NOMO-1 (cell line): ENCODE results near the gene CDC42EP1.
"Not testable (repeated sequence)": the region's sequence is repeated elsewhere in the genome, so short reads cannot be mapped to it uniquely, and the experiment has no call there.

Experiments
- DNase-seq, 2 experiments: peaks; one replicate each; lab custom pipeline; 2025; ENCODE audit not compliant: unreplicated experiment in 2 of 2; lab: John Stamatoyannopoulos, UW

The CDC42EP1 gene, protein sequence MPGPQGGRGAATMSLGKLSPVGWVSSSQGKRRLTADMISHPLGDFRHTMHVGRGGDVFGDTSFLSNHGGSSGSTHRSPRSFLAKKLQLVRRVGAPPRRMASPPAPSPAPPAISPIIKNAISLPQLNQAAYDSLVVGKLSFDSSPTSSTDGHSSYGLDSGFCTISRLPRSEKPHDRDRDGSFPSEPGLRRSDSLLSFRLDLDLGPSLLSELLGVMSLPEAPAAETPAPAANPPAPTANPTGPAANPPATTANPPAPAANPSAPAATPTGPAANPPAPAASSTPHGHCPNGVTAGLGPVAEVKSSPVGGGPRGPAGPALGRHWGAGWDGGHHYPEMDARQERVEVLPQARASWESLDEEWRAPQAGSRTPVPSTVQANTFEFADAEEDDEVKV

GRCh38 chr22:37559901-37560607 lies at the start of gene CDC42EP1:
TSS of gene CDC42EP1 (plus strand) at chr22:37560480. CDS start at chr22:37566350, 5,870 bp downstream.
- no peak for DNase-seq

DNA sequence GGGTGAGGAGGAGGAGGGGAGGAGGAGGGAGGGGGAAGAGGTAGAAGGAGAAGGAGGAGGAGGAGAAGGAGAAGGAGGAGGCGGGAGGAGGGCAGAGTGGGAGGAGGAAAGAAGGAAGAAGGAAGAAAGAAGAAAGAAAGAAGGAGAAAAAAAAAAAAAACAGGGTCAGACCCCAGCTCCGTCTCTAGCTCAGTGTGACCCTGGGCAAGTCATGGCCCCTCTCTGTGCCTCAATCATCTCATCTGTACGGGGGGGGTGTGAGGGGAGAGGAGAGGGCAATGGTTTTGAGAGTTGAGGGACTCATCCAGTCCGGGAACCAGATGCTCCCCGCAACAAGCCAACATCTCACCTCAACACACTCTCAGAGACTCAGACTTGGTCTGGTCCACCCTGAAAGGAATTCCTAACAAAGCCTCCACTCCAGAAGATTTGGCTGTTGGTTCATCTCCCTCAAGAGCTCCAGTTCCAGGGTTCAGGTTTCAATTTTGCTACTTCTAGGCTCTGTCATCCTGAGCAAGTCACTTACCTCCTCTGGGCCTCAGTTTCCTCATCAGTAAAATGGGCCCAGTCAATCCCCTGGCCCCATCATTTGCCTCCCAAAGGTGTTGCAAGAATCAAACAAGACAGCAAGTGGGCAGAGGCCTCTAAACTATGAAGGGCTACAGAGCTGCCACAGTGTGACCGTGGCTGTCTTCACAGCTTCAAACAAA lies 48.7 kb upstream of the CDC42EP1 start:
- DNase-seq: no peak

GRCh38 chr22:37514526-37515051 lies 45.7 kb upstream of the CDC42EP1 start:
- DNase-seq: no peak

GRCh38 chr22:37515901-37516300 lies 44.4 kb upstream of the CDC42EP1 start:
- no peak for DNase-seq

DNA sequence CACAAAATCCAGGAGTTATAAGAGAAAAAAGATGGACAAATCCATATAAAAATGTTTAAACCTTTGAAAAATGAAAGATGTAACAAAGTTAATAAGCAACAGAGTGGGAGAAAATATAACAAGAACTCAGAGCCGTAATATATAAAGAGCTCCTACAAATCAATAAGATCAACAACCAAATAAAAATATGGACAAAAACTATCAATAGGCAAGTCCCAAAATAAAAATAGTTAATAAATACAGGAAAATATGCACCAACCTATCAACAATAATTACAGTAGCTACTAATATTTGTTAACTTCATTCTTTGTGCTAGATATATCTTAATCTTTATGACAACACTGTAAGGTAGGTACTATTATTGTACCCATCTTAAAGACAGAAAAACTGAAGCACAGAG lies 43.8 kb upstream of the CDC42EP1 start:
- DNase-seq: no peak

- DNase-seq: no peak
Measured at GRCh38 chr22:37517826-37518450, 42.3 kb upstream of the CDC42EP1 start.

- no peak for DNase-seq
Measured at GRCh38 chr22:37518509-37519267, 41.6 kb upstream of the CDC42EP1 start.

GRCh38 chr22:37519268-37520195 lies 40.7 kb upstream of the CDC42EP1 start, which contains the start of gene CARD10:
TSS of gene CARD10 (minus strand) at chr22:37519415. CDS start at chr22:37519200, 215 bp downstream.
- peak; percentile 15 to 20 for DNase-seq

DNA sequence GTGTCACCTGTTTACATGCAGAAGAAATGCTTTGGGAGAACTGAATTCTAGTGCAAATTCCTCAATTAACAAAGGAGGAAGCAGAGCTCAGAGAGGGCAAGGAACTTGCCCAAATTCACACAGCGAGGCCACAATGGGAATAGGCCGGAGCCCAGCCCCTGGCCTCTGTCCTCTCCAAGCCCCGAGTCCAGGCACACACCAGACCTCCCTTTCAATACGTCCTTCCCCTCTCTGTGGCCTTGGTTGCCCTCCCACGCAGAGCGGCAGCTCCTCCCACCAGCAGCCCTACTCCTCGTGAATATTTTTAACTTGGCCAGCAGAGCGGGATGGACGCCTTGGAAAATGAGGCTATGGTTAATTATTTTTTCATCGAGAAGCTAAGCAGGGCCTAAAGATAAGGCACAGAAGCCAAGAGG lies 39.5 kb upstream of the CDC42EP1 start:
- no peak for DNase-seq

DNA sequence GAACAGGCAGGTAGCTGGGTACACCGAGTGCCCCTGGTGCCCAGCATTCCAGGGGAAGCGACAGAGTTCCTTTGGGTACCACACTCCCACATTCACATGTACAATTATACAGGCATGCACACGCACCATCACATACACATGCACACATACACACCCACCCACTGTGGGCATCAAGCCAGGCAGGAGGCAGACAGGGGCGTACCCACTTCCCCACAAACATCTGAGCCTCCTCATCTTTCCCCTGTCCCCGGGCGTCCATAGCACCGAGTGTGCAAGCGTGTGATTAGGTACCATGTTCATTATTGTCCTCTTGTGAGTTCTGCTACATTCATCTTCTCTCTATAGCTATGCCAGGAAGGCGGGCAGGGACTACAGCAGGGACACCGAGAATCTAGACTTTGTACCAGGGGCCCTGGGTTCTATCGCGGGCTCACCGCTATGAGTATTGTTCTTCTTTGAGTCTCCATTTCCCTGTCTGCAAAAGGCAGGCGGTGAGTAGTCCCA lies 39.0 kb upstream of the CDC42EP1 start:
- DNase-seq: no peak

DNA sequence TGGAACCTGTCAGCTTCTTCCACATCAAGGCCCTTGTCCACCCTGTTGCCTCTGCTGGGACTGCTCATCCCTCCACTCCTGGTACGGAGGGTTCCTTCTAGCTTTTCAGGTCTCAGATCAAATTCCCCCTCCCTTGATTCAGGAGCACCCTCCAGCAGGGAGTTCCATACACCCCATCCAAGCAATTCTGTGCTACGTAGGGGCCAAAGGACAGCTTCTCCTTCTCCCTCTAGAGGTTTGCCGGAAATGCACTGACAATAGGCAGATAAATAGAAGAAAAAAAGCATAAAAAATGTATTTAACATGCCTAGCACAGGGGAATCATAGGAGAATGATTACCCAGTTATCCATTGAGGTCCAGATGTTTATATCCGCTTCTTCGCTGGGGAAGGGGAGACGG lies 37.8 kb upstream of the CDC42EP1 start:
- DNase-seq: no peak

GRCh38 chr22:37525073-37525745 lies 35.1 kb upstream of the CDC42EP1 start:
- no peak for DNase-seq

DNA sequence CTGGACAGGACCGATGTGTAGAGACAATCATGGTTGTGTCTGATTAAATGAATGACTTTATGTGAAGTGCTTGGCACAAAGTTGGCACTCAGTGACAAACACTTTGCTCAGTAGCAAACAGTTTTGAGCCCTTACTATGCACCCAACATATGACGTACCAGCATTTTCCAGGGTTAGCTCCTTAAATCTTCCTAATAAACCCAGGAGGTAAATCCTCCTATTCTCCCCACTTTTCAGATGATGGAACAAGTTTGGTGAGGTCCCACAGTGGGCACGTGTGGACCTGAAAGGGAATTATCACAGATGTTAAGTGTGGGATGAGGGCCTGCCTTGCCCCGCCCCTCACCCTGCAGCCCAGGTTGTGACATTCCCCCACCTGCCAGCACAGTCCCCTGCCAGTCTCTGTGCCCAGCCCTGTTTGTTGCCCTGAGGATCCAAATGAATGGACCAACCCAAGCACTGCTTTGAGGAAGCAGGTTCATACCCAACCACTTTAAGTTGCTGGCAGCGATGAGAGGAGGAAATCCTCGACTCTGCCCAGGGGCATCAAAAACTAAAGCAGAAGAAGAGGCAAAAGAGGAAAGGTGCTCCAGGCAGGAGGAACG lies 34.4 kb upstream of the CDC42EP1 start:
- no peak for DNase-seq

GRCh38 chr22:37526376-37526775 lies 33.9 kb upstream of the CDC42EP1 start:
- DNase-seq: no peak

DNA sequence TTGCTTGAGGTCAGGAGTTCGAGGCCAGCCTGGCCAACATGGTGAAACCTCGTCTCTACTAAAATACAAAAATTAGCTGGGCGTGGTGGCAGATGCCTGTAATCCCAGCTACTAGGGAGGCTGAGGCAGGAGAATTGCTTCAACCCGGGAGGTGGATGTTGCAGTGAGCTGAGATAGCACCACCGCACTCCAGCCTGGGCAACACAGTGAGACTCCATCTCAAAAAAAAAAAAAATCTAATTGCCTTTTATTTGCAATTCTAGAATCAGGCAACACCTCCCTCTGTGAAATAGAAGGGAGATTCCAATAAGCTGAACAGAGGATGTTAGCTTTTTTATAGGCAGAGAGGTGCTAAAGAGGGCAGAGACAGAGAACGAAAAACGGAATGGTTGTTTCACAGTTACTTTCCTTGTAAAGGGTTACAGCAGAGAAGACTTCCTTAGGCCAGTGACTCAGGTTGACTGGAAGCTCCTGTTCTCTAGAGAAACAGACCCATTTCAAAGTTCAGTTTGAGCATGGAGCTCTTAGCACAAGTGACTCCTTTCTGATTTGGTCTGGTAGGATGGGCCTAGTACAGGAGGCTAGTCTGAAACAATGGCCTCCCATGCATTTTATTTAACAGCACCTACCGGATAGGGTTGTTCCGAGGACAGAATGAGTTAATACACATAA lies 33.1 kb upstream of the CDC42EP1 start:
- DNase-seq: not testable (repeated sequence)

- DNase-seq: not testable (repeated sequence)
Measured at GRCh38 chr22:37527952-37528351, 32.3 kb upstream of the CDC42EP1 start.
